ENCODE results near the gene IDNK.
A peak's percentile ranks its signal among the peaks of the same experiment; 100 is the strongest.

IDNK gene

GRCh38 chr9:83656952-83657351 lies 34.0 kb downstream of the IDNK start:
- Histone ChIP-seq H3K36me3 (ENCODE audit: control insufficient read depth, insufficient read depth, low read length) (peaks cover 80% of the 10 kb centered on the region), H3K27ac (ENCODE audit: low read depth, low read length) (no peak overlapping the region), H3K9me3 (ENCODE audit: control insufficient read depth, insufficient read depth, low read length) (no peaks in the 10 kb centered on the region), H3K27me3 (ENCODE audit: control insufficient read depth, insufficient read depth, low read length) (no peaks in the 10 kb centered on the region), H3K9ac (ENCODE audit: low read depth, low read length) (no peak overlapping the region), H3K4me3 (ENCODE audit: low read depth, low read length) (no peak overlapping the region), H3K4me1 (ENCODE audit: control insufficient read depth, insufficient read depth, low read length) (peaks cover 8% of the 10 kb centered on the region; the same call in 1 of the 2 replicates)

GRCh38 chr9:83662933-83663332 lies 40.0 kb downstream of the IDNK start:
- Histone ChIP-seq H3K36me3 (ENCODE audit: control insufficient read depth, insufficient read depth, low read length) (peaks cover 97% of the 10 kb centered on the region), H3K9me3 (ENCODE audit: control insufficient read depth, insufficient read depth, low read length) (no peaks in the 10 kb centered on the region), H3K4me3 (ENCODE audit: low read depth, low read length) (no peak overlapping the region), H3K27me3 (ENCODE audit: control insufficient read depth, insufficient read depth, low read length) (no peaks in the 10 kb centered on the region), H3K9ac (ENCODE audit: low read depth, low read length) (no peak overlapping the region), H3K27ac (ENCODE audit: low read depth, low read length) (no peak overlapping the region), H3K4me1 (ENCODE audit: control insufficient read depth, insufficient read depth, low read length) (no peaks in the 10 kb centered on the region)

- H3K4me3 ChIP-seq (ENCODE audit: low read depth, low read length): no peak overlapping the region
- no peaks in the 10 kb centered on the region for H3K4me1 ChIP-seq (ENCODE audit: control insufficient read depth, insufficient read depth, low read length)
- H3K27ac ChIP-seq (ENCODE audit: low read depth, low read length): no peak overlapping the region
- H3K9ac ChIP-seq (ENCODE audit: low read depth, low read length): no peak overlapping the region
- no peaks in the 10 kb centered on the region for H3K9me3 ChIP-seq (ENCODE audit: control insufficient read depth, insufficient read depth, low read length)
- H3K27me3 ChIP-seq (ENCODE audit: control insufficient read depth, insufficient read depth, low read length): no peaks in the 10 kb centered on the region
- H3K36me3 ChIP-seq (ENCODE audit: control insufficient read depth, insufficient read depth, low read length): peaks cover 97% of the 10 kb centered on the region
Observed at GRCh38 chr9:83665580-83666200, 42.7 kb downstream of the IDNK start.

GRCh38 chr9:83669067-83669466 lies 46.1 kb downstream of the IDNK start:
- Histone ChIP-seq H3K4me1 (ENCODE audit: control insufficient read depth, insufficient read depth, low read length) (no peaks in the 10 kb centered on the region), H3K27me3 (ENCODE audit: control insufficient read depth, insufficient read depth, low read length) (no peaks in the 10 kb centered on the region), H3K27ac (ENCODE audit: low read depth, low read length) (no peak overlapping the region), H3K4me3 (ENCODE audit: low read depth, low read length) (no peak overlapping the region), H3K36me3 (ENCODE audit: control insufficient read depth, insufficient read depth, low read length) (peaks cover 94% of the 10 kb centered on the region), H3K9me3 (ENCODE audit: control insufficient read depth, insufficient read depth, low read length) (no peaks in the 10 kb centered on the region), H3K9ac (ENCODE audit: low read depth, low read length) (no peak overlapping the region)

- H3K27ac ChIP-seq (ENCODE audit: low read depth, low read length): no peak overlapping the region
- H3K36me3 ChIP-seq (ENCODE audit: control insufficient read depth, insufficient read depth, low read length): peaks cover 94% of the 10 kb centered on the region
- no peaks in the 10 kb centered on the region for H3K9me3 ChIP-seq (ENCODE audit: control insufficient read depth, insufficient read depth, low read length)
- no peaks in the 10 kb centered on the region for H3K4me1 ChIP-seq (ENCODE audit: control insufficient read depth, insufficient read depth, low read length)
- no peak overlapping the region for H3K4me3 ChIP-seq (ENCODE audit: low read depth, low read length)
- H3K27me3 ChIP-seq (ENCODE audit: control insufficient read depth, insufficient read depth, low read length): no peaks in the 10 kb centered on the region
- no peak overlapping the region for H3K9ac ChIP-seq (ENCODE audit: low read depth, low read length)
Observed at GRCh38 chr9:83670381-83670780, 47.4 kb downstream of the IDNK start.

GRCh38 chr9:83671451-83671850 lies 48.5 kb downstream of the IDNK start:
- peaks cover 94% of the 10 kb centered on the region for H3K36me3 ChIP-seq (ENCODE audit: control insufficient read depth, insufficient read depth, low read length)

GRCh38 chr9:83675466-83675865 lies 52.5 kb downstream of the IDNK start:
- Histone ChIP-seq H3K36me3 (ENCODE audit: control insufficient read depth, insufficient read depth, low read length) (peaks cover 91% of the 10 kb centered on the region), H3K27me3 (ENCODE audit: control insufficient read depth, insufficient read depth, low read length) (no peaks in the 10 kb centered on the region), H3K27ac (ENCODE audit: low read depth, low read length) (no peak overlapping the region), H3K4me1 (ENCODE audit: control insufficient read depth, insufficient read depth, low read length) (peaks cover 3% of the 10 kb centered on the region), H3K4me3 (ENCODE audit: low read depth, low read length) (no peak overlapping the region), H3K9ac (ENCODE audit: low read depth, low read length) (no peak overlapping the region), H3K9me3 (ENCODE audit: control insufficient read depth, insufficient read depth, low read length) (no peaks in the 10 kb centered on the region)

More at GRCh38 chr9:83671451-83671850, 48.5 kb downstream of the IDNK start:
- Histone ChIP-seq H3K4me3 (ENCODE audit: low read depth, low read length) (no peak overlapping the region), H3K9me3 (ENCODE audit: control insufficient read depth, insufficient read depth, low read length) (no peaks in the 10 kb centered on the region), H3K4me1 (ENCODE audit: control insufficient read depth, insufficient read depth, low read length) (no peaks in the 10 kb centered on the region), H3K27ac (ENCODE audit: low read depth, low read length) (no peak overlapping the region), H3K9ac (ENCODE audit: low read depth, low read length) (no peak overlapping the region), H3K27me3 (ENCODE audit: control insufficient read depth, insufficient read depth, low read length) (no peaks in the 10 kb centered on the region)

- H3K27me3 ChIP-seq (ENCODE audit: control insufficient read depth, insufficient read depth, low read length): no peaks in the 10 kb centered on the region
- H3K4me3 ChIP-seq (ENCODE audit: low read depth, low read length): no peak overlapping the region
- no peaks in the 10 kb centered on the region for H3K9me3 ChIP-seq (ENCODE audit: control insufficient read depth, insufficient read depth, low read length)
- peaks cover 8% of the 10 kb centered on the region for H3K4me1 ChIP-seq (ENCODE audit: control insufficient read depth, insufficient read depth, low read length)
- peaks cover 90% of the 10 kb centered on the region for H3K36me3 ChIP-seq (ENCODE audit: control insufficient read depth, insufficient read depth, low read length)
- no peak overlapping the region for H3K27ac ChIP-seq (ENCODE audit: low read depth, low read length)
- H3K9ac ChIP-seq (ENCODE audit: low read depth, low read length): no peak overlapping the region
Observed at GRCh38 chr9:83677596-83677995, 54.7 kb downstream of the IDNK start.

GRCh38 chr9:83680233-83680632 lies 57.3 kb downstream of the IDNK start:
- Histone ChIP-seq H3K27ac (ENCODE audit: low read depth, low read length) (peak overlapping the region; percentile 29), H3K36me3 (ENCODE audit: control insufficient read depth, insufficient read depth, low read length) (peaks cover 74% of the 10 kb centered on the region), H3K4me3 (ENCODE audit: low read depth, low read length) (no peak overlapping the region), H3K9ac (ENCODE audit: low read depth, low read length) (no peak overlapping the region), H3K9me3 (ENCODE audit: control insufficient read depth, insufficient read depth, low read length) (no peaks in the 10 kb centered on the region), H3K4me1 (ENCODE audit: control insufficient read depth, insufficient read depth, low read length) (peaks cover 8% of the 10 kb centered on the region), H3K27me3 (ENCODE audit: control insufficient read depth, insufficient read depth, low read length) (no peaks in the 10 kb centered on the region)

GRCh38 chr9:83681490-83681889 lies 58.5 kb downstream of the IDNK start:
- no peak overlapping the region for H3K27ac ChIP-seq (ENCODE audit: low read depth, low read length)
- H3K4me1 ChIP-seq (ENCODE audit: control insufficient read depth, insufficient read depth, low read length): peaks cover 8% of the 10 kb centered on the region
- no peak overlapping the region for H3K9ac ChIP-seq (ENCODE audit: low read depth, low read length)
- H3K4me3 ChIP-seq (ENCODE audit: low read depth, low read length): no peak overlapping the region
- H3K36me3 ChIP-seq (ENCODE audit: control insufficient read depth, insufficient read depth, low read length): peaks cover 62% of the 10 kb centered on the region
- no peaks in the 10 kb centered on the region for H3K9me3 ChIP-seq (ENCODE audit: control insufficient read depth, insufficient read depth, low read length)
- H3K27me3 ChIP-seq (ENCODE audit: control insufficient read depth, insufficient read depth, low read length): no peaks in the 10 kb centered on the region

GRCh38 chr9:83688921-83689320 lies 66.0 kb downstream of the IDNK start:
- H3K36me3 ChIP-seq (ENCODE audit: control insufficient read depth, insufficient read depth, low read length): 0 out of 2 replicates have a peak, but pooled peaks cover 9% of the 10 kb centered on the region
- no peaks in the 10 kb centered on the region for H3K9me3 ChIP-seq (ENCODE audit: control insufficient read depth, insufficient read depth, low read length)
- H3K4me3 ChIP-seq (ENCODE audit: low read depth, low read length): no peak overlapping the region
- H3K9ac ChIP-seq (ENCODE audit: low read depth, low read length): no peak overlapping the region
- peaks cover 5% of the 10 kb centered on the region; the same call in 1 of the 2 replicates for H3K4me1 ChIP-seq (ENCODE audit: control insufficient read depth, insufficient read depth, low read length)
- H3K27me3 ChIP-seq (ENCODE audit: control insufficient read depth, insufficient read depth, low read length): no peaks in the 10 kb centered on the region
- H3K27ac ChIP-seq (ENCODE audit: low read depth, low read length): no peak overlapping the region

Data from HUES48 (cell line).